NCI-H2107 treated with DMSO at 0.1 percent for 48 hours (cell line): ENCODE data around the gene SOST.

Experiments used
- DNase-seq: peaks from one replicate; lab custom pipeline; 2025; ENCODE audit not compliant: unreplicated experiment; lab: John Stamatoyannopoulos, UW

The SOST gene

DNA sequence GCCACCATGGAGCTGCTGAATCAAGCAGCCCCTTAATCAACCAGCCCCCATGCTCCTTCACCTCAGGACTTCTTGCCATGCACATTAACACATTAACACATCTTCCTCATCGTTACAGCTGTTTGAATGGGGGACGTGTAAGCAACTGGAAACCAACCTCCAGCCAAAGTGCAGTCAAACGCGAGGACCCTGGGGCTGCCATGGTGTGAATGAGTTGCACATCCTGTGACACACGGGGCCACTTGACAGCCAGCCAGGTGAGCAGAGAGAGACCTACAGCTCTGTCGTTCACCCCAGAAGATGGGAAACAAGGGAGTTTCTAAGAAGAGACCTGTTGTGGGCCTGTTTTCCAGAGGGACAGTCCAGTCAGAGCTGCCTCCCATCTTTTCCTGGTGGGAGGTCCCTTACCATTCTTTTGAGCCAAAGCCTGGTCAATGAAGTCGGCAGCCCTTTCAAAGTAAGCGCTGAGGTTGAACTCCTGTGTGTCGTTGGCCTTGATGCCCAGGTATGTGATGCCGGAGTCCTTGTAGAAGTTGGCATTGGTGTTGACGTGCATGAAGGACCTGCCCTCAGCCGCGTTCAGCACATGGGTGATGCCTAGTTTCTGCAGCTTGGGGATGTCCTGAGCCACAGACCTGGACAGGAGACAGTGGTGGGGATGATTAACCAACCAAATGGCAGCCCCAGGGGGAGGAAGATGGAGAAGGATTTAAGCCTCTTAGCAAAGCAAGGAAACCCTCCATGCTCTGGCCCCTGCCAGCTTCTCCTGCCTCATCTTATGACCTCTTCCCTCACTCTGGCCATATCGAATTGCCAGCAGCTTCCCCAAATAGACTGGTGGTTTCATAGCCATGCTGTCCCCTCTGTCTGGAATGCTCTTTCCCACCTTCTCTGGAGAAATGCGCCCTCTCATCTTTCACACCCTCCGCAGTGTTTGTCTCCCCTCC is 16.0 kb upstream of the SOST start:
- no peak for DNase-seq

GRCh38 chr17:43772877-43773648 is 14.5 kb upstream of the SOST start:
- no peak for DNase-seq

DNA sequence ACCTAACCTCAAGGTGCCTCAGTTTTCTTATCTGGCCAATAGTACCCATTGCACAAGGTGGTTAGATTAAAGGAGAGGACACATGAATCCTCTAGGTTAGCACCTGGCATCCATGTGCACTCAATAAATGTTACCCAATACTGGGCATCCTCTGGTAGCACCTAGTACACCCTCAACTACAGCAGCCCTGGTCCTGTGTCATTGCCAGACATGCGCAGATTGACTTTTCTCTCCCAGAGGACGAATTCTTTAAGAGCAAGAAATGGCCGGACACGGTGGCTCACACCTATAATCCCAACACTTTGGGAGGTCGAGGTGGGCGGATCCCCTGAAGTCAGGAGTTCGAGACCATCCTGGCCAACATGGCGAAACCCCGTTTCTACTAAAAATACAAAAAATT is 12.9 kb upstream of the SOST start:
- no peak for DNase-seq

DNA sequence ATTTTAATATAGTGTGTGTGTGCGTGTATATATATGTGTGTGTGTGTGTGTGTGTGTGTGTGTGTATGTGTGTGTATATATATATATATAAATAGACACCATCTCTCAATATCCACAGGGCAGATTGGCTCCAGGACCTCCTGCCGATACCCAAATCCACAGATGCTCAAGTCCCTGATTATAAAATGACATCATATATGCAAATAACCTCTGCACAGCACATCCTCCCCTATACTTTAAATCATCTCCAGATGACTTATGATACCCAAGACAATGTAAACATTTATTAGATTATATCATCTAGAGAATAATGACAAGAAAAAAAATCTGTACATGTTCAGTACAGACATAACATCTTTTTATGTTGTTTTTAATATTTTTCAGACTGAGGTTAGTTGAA is 12.4 kb upstream of the SOST start:
- DNase-seq, result no peak

GRCh38 chr17:43769859-43770258 is 11.3 kb upstream of the SOST start:
- no peak for DNase-seq

- DNase-seq, result no peak
These were observed 10.8 kb upstream of the SOST start for GRCh38 chr17:43769426-43769825.

GRCh38 chr17:43768943-43769342 is 10.4 kb upstream of the SOST start:
- DNase-seq, result no peak

DNA sequence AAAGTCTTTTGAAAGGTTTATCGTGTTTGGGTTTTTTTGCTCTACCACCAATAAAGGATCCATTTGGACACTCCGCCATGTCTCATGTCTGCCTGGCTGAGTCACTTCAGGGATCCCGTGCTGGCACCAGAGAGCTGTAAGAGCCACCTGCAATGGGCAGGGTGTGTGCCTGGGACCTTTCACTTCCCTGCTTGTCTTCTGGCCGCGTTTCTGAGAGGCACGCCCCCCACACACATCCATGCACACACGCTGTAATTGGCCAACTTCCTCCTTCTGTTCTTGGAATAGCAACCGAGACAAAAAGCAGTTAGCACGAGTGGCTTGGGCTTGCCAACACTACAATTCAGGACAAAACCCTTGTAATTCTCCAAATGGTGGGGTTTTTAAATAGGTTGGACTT is 9.8 kb upstream of the SOST start:
- no peak for DNase-seq

- no peak for DNase-seq
These were observed 9.1 kb upstream of the SOST start for GRCh38 chr17:43767713-43768059.

DNA sequence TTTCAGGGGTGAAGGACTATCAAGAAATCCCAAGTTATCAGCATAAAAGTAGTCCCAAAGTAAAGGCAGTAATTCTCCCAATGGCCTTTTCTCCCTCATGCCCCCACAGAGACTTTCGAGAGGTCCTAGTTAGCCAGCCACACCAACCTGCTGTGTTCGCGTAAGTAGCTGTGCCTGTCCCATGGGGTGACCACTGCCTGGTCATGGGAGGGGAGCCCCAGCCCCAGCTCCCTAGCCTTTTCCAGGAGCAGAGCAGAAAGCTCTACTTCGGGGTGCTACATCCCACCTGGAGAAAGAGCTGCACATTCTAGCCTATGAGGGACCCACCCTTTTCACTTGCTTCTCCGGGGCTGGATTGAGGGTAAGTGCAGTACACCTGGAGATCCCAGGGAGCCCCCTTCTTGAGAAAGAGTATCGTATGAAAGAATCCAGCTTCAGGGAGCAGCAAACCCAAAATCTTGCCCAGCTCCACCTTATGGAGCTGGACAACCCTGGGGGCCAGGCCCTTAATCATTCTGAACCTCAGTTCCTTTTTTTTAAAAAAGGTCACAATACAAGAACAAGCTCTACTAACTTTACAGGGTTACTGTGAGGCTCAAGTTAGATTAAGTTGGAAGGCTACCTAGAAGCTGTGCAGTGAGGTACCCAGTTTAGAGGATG is 8.6 kb upstream of the SOST start:
- DNase-seq, result no peak

DNA sequence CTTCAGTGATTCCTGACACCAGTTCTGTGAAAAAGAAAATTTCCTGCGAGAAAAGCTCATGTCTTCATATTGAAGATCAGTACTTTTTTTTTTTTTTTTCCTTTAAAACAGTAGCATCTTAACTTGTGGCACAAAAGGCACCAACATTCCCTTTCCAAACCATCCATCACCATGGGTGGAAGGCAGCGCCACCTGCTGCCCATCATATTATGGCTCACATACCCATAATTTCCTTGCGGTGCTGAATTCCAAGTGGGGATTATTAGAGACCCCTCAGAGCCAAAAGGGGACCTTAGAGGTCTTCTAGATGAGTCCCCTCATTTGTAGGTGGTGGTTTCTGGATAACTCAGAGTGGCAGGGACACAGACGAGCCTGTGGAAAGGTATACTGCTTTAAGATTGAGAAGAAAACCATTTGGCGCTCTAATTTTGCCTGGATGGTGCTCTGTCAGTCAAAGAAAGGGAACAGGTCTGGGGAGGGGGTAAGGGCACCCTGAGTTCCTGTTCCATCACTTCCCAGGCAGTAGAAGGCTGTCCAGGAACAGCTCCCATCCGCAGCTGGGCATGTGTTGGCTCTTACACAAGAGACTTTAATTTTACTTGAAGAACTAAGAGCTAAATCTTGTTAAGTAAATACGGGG is 7.9 kb upstream of the SOST start:
- no peak for DNase-seq

DNA sequence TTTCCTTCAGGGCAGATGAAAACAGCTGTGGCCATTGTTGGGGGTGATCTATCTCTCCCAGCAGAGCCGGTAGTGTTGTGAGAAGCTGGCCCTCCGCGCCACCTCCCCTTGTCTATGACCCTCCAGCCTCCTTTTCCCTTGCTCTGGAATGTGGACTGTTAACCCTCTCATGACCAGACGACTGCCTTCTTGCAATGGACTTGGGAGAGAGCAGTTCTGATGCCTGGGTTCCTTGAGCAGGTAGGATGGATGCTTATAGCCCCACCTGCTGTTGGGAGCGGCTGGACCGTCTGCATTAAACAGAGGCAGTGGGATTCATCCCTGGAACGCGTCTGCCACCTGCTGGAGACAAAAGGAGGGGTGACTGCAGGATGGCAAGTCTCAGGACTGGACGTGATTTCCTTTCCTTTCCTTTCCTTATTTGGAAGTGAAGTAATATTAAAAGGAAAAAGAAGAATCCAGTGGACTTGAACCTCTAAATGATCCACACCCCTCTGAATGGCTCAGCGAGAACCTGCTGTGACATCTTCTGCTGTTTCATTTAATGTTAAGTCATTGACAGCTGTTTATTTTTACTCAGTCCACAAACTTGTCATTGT is 1.8 kb upstream of the SOST start:
- peak; percentile 58 for DNase-seq

DNA sequence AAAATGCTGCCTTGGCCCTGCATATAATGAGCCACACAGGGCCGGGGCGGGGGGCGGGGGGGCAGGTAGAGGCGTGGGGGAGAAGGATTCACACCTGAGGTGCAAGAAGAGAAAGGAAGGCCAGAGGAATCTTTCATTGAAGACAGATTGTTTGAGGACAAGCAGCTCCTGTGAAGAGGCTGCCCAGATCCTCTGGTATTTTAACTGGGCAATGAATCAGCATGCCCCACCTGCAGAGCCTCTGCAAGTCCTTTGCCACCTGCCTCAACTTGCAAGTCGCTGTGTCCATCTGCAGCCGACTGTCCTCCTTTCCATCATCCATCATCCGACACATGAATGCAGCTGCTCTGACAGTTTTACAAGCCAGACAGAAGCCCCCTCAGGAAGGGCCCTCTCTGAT is 1.2 kb upstream of the SOST start:
- no peak for DNase-seq

GRCh38 chr17:43758086-43758485 is 505 bp downstream of the SOST start:
- DNase-seq, result no peak

DNA sequence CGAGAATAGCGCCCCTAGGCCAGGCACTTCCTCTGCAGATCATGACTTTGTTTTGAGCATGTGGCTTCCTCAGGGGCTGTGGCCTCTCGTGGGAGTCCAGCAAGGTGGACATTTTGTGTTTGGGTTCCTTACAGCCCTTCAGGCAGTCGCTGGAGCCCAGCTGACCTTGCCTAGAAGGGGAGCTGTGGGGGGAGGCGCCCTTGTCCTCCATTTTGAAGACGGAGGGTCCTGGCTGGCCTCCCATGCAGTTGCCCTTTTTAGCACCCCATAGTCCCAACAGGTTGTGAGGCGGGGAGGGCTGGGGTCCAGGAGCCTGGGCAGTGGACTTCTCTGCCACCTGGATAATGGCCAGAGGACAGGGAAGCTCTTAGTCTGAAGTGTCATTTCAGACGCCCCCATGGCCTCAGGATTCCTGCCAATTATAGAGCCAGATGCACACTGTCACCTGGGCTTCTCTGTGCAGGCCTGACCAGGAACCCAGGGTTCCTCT is 1.4 kb downstream of the SOST start:
- no peak for DNase-seq

- DNase-seq, result no peak
These were observed 2.4 kb downstream of the SOST start for GRCh38 chr17:43756201-43756600.

- no peak for DNase-seq
These were observed 3.2 kb downstream of the SOST start for GRCh38 chr17:43755389-43755875.

GRCh38 chr17:43754947-43755346 is 3.6 kb downstream of the SOST start:
- DNase-seq, result no peak

DNA sequence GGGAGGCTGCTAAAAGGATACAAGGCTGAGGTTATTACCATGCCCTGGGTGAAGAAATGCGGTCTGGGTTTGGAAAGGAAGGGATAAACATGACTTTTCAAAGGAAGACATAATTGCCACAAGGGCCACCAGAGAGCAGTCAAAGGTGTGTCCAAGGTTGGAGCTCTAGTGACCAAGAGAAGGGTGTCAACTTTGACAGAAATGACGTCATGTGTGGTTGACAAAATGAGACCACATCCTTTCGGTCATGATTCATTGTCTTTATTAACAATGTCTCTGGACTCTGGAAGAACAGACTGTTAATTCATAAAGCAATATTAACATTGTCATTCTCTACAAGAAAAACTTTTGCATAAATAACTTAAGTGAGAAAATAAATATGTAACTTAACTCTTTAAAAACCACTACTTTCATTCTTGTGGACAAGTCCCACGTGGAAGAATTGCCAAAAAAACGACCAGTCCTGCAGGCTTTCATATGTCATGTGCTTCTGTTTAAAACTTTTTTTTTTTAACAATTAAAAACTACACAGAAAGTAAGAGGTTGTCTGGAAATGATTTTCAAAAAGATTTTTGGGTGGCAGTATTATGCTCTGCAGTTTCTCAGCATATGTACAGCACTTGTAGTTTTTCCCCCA is 5.0 kb downstream of the SOST start:
- DNase-seq, result no peak

DNA sequence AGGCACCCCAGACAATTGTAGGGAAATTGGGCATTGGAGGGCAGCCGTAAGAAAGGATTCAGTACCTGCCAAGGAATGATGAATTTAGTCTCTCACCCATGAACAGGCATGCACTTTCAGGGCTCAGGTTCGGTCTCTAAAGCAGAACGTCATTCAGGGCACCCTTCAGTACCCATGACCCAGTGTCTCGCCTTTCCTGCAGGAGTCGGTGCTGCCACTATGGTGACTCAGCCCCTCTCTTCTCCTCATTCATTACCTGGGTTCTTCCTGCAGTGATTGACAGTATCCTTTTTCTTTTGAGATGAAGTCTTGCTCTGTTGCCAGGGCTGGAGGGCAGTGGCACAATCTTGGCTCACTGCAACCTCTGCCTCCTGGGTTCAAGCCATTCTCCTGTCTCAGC is 8.4 kb downstream of the SOST start:
- DNase-seq, result no peak
